ENCODE data around the gene RUNX3.

- no peak for TF ChIP-seq CTCF (IDR thresholded peaks at IDR 0.05)
- no peak for TF ChIP-seq POLR2A (IDR thresholded peaks at IDR 0.05)
- TF ChIP-seq POLR2AphosphoS5 (IDR thresholded peaks at IDR 0.05): no peak
- no peak for TF ChIP-seq EP300 (IDR thresholded peaks at IDR 0.05)
Observed at GRCh38 chr1:24901791-24902470, 28.1 kb downstream of the RUNX3 start.

Measured in sigmoid colon (tissue), 4 donors.